Stimulated activated CD8-positive, alpha-beta memory T cell treated with anti-CD3 and anti-CD28 coated beads, Interleukin-4, amount 100 ng/mL, for 1 hour (primary cell): ENCODE measurements around the gene TMPRSS6.

Experiments used
- DNase-seq, 2 donors: peaks; one replicate each; pipeline ENCODE4 v3.0.0-alpha.2; 2020; ENCODE audit warnings: low read depth in 2 of 2, low spot score in 1 of 2

TMPRSS6 gene

DNA sequence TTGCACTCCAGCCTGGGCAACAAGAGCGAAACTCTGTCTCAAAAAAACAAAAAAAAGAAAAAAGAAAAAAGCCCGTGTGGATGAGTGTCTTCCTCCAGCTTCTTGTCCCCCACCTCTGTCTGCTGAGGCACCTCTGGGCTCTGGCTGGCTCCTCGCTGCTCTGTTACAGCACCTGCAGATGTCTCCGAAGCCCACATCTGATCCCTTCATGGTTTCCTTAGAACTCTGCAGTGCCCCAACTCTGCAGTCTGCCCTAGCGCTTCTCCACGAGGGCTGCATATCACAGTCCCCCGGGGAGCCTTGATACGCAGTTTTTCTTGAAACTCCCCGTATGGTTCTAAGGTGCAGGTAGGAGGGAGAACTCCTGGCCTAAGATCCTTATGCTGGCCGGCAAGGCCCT lies 42.1 kb downstream of the TMPRSS6 start:
- no peak for DNase-seq

- no peak for DNase-seq
Observed at GRCh38 chr22:37065961-37066360, 43.6 kb downstream of the TMPRSS6 start.

DNA sequence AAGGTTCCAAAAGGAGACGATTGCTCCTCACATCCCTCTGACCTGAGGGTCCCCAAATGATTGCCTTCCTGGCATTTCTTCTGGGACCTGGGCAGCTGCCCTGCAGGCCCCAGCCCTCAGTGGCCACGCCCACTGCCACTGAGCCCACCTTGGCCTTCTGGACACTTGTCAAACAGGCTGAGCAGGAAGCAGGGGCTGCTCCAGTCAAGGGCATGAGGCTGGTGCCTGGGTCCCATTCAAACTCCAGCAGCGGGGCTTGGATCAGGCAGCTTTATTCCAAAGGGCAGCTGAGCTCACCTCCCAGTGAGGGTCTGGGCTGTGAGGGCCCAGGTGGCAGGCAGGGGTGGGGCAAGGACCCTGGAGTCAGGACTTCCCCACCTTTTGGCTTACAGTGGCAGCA lies 44.3 kb downstream of the TMPRSS6 start:
- no peak for DNase-seq

DNA sequence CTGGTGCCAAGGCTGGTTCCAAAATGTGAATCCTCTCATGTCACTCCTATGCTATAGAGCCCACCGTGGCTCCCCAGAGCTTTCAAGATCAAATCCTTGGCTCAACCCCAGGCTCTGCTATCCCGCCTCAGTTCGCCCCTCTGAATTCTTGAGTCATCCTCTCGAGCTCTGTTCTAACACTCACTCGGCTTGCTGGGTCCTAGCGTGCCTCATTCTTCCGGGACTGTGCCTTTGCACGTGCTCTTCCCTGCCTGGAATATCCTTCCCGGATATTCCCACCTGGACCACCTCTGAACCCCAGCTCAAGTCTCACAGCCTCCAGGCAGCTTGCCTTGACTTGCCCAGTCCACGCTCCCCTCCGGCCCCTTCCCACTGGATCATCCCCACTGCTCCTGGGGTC lies 45.0 kb downstream of the TMPRSS6 start:
- no peak for DNase-seq

DNA sequence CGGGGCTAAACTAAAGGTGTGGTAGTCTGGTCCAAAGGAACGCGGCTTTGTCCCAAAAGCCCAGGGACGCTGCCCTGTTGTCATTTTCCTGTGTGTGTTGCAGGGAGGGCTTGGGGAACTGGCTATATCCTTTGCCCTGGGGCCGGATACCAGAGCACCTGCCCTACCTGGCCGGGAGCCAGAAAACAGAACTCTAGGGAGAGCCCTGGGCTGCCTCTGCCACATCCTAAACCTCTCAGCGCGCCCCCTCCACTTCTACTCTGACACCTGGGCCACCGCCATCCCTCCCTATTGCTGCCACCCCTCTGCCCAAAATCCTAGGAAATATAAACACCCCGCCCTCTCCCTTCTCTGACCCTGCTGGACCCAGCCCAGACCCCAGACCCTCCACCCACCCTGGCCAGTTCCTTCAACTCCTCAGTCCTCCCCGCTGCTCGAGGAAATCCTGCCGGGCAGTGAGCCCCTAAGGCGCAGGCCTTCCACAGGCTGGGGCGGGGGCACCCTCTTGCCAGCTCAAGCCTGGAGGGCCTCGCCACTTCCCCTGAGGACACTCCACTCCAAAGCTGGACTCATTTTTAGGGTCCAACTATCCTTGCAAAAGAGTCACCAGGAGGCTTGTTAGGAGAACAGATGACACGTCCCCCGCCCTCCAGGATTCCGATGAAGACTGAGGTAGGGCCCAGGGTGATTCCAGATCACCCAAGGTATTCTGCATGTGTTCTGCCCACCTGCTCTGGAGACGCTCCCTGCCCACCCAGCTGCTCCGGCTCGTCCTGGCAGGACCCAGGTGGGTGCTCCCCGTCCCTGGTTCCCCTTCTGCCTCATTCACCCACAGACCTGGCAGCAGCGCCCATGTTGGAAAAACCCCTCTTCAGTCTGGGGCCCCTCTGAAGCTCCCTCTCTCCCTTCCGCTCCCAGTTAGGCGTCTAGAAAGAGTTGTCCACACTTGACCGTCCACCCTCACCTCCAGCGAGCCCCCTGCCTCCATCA lies 45.8 kb downstream of the TMPRSS6 start:
- no peak for DNase-seq

DNA sequence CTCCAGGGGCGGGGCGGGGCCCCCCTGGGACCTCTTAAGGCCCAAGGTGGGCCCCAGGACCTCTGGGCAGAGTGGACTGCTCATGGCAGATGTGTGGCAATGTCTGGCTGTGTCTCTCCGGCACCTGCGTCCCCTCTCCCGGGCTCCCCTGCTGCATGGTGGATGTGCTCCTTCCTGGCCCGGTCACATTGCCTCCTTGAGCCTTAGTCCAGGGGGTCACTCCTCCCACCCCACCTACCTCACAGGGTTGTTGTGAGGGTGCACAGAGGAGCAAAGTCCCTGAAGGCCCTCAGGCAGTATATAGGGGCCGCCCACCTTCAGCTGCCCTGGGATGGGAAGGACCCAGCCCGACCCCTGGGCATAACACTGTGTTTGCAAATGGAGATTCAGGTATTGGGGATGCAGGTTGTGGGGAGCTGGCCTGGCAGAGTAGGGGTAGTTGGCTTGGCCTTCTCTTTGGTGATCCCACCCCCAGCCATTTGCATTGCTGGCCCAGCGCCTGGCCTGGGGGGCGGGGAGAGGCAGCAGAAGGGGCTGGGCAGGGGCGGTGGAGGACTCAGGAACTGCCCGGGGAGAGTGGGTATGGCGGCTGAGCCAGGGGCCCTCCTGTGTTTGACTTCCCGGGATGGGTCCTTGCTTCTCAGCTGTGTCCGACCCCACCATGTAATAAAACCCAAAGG lies 46.7 kb downstream of the TMPRSS6 start:
- no peak for DNase-seq

- DNase-seq = no peak
Observed at GRCh38 chr22:37062376-37062675, 47.2 kb downstream of the TMPRSS6 start.

DNA sequence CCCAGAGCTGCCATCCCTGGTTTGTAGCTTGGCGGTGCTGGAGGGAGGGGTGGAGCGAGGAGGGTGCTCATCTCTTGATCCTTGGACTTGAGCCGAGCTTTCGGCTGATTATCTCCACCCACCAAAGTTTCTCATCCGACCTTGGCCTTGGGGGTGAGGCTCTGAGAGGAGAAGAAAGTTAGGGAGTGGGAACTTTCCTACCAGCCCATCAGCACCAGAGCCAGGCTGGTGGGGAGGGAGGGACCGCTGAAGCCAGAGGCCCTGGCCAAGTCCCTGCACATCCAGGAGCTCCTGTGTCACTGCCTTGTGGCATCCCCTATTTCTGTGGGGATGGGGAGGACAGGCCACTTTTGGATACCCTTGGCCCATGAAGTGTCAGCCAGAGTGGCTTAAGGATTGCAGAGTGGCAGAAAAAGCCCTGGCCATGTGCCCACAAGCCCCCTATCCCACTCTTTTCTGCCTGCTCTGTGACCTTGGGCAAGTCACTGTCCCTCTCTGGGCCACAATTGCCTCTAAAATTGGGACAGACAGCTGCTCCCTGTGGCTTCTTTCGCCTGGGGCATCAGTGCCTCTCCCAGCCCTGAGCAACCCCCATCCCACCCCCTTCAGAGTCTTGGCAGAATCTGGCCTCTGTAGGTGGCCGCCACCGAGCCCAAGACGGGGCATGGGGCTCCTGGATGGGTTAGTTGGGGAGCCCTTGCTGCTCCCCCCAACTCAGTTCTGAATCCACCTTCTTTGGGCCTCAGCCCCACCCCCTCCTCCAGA lies 47.7 kb downstream of the TMPRSS6 start:
- no peak for DNase-seq

DNA sequence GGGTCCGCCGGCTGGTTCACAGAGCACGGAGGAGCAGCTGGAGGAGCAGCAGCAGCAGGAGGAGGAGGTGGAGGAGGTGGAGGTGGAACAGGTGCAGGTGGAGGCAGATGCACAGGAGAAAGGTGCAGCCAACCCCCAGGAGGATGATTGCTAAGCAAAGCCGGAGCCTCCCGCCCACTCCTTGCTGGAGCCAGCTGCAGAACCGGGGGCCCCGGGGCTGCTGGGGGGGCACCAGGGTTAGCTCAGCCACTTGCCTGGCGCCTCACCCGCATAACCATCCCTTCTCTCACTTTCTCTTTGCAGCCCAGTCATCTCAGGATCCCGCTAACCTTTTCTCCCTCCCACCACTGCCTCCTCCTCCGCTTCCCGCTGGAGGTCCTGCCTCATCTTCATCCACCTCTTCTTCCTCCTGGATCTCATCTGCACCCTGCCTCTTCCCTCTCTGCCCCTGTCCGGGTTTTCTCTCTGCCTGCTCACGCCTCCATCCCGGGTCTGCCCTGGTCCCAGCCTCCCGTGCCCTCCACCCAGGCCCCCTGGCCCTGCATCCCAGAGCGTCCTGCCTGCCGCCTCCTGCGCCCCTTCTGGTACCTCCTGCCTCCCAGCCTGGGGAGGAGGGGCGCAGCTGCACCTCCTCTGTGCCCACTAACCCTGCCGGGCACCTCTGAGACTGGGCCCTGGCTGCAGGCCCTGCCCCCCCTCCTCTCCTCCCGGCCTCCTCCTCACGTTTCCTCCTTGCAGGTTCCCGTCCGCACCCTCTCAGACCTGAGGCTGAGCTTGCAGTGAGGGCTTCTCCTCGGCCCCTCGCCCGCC lies 48.5 kb downstream of the TMPRSS6 start:
- DNase-seq = no peak

GRCh38 chr22:37059876-37060449 lies 49.5 kb downstream of the TMPRSS6 start:
- no peak for DNase-seq

- DNase-seq = no peak
Observed at GRCh38 chr22:37058917-37059701, 50.4 kb downstream of the TMPRSS6 start.

- no peak for DNase-seq
Observed at GRCh38 chr22:37057796-37058510, 51.6 kb downstream of the TMPRSS6 start.

GRCh38 chr22:37057226-37057625 lies 52.3 kb downstream of the TMPRSS6 start:
- DNase-seq = no peak

GRCh38 chr22:37056246-37056645 lies 53.3 kb downstream of the TMPRSS6 start:
- no peak for DNase-seq

DNA sequence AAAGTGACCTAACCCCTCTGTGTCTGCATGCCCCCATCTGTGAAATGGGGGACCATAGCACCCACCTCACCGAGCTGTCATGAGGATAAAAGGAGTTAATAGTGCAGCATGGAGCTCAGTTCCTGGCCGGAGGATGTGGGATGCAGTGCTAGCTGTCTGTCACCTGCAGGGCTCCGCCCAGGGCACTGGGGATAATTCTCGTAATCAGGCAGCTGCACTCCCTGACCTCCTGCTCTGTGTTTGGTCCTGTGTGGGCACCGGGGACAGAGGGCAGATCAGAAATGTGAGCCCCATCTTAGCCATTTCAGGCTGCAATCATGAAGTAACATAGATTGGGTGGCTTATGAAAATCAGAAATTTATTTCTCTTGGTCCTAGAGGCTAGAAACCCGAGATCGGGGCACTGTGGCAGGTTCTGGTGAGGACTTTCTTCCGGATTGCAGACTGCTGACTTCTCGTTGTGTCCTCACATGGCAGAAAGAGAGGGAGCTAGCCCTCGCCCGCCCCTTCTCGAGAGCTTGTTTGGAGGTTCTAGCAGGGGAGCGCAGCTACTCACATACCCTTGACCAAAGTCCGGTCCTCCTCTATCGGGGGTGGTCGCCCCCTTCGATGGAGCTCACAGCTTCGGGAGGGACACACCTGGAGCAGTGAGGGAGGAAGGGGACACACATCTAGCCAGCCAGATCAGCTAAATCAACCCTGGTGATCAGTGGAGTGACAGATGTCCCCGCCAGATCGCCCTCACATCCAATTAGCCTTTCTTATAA lies 54.7 kb downstream of the TMPRSS6 start:
- DNase-seq = no peak

- no peak for DNase-seq
Observed at GRCh38 chr22:37054056-37054395, 55.5 kb downstream of the TMPRSS6 start.

DNA sequence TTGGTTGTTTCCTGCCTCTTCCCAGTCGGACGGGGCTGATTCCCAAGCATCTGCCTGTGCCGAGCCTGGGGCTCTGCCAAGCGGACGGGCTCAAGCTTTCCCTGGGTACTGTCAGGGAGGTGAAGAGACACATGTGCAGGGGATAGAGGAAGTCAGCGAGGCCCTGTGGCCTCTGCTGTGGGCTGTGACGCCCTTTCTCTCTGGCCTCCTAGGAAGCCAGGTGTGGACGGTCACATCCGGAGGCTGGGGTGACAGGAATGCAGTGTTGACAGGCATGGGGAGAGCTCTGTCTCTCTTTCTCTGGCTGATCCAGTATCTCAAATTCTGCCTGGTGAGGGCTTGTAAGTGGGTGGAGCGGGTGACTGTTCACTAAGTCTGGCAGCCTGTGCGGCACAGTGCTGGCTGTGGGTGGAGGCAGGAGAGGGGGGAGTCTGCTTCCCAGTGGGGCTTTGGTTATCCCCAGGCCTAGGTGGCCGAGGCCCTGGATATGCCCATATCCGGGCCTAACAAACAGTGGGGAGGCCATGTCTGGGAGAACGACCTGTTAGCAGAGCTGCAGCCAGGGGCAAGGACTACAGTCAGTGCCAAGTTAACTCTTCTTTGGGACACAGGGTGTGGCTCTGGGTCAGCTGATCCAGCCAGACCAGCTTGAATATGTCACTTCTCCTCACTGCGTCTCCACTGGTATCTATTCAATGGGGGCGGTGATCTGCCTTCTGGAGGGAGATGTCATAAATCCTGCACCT lies 56.0 kb downstream of the TMPRSS6 start:
- no peak for DNase-seq
